ENCODE data around the gene MTHFR. TPM values are rescaled to one million over a fixed set of nuclear protein-coding genes. Genes with fewer than 3 reads are reported as not detected.

Gene MTHFR
- total RNA-seq, 1 experiment from 2014 or later: 18.2 TPM

DNA sequence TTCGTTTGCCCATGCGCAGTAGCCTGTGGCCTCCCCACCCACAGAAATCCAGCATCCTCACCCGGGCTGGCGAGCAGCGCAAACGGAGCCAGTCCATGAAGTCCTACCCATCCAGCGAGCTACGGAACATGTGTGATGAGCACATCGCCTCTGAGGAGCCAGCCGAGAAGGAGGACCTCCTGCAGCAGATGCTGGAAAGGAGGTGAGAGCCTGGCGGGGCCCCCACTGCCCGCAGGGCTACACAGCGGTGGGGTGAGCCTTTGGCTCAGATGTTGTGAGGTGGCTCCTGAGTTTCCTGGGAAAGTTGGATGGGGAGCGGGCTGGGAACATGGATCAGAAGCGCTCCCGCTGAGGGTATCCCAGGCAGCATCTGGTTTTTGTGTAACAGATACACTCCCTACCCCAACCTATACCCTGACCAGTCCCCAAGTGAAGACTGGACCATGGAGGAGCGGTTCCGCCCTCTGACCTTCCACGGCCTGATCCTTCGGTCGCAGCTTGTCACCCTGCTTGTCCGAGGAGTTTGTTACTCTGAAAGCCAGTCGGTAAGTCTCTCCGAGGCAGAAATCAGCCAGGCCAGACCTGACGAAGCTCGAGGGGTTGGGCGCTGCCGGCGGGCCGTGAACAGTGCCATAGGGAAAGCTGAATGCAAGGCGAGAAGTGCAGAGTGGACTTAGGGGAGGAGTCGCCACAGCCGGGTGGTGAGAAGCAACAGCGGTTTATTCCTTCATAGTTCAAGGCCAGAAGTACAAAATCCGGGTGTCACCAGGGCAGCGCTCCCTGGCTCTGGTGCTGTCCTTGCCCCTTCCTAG lies 31.4 kb upstream of the MTHFR start:
- Histone ChIP-seq H3K23me2 (ENCODE audit: insufficient read length, low read depth, low read length, poor library complexity, severe bottlenecking) (no peaks in the 10 kb centered on the region), H2BK20ac (ENCODE audit: low read depth, low read length, poor library complexity, severe bottlenecking) (no peak overlapping the region), H3K9me3 (ENCODE audit: control insufficient read depth, low read depth, low read length) (no peaks in the 10 kb centered on the region), H2AFZ (ENCODE audit: low read length) (no peak overlapping the region), H2BK5ac (ENCODE audit: insufficient read length, low read length) (no peak overlapping the region), H3K27ac (ENCODE audit: insufficient read length, low read depth, low read length) (no peak overlapping the region), H4K20me1 (ENCODE audit: control insufficient read depth, insufficient read depth, insufficient read length) (no peaks in the 10 kb centered on the region), H2BK12ac (ENCODE audit: insufficient read length, low read depth, low read length) (no peak overlapping the region), H4K8ac (replicated peaks; ENCODE audit: insufficient read length, low read depth, low read length) (no peak overlapping the region), H3K79me2 (ENCODE audit: insufficient read depth, low read length) (no peaks in the 10 kb centered on the region), H3K14ac (ENCODE audit: insufficient read depth, low read length) (no peak overlapping the region), H3K23ac (ENCODE audit: insufficient read length, low read depth, low read length) (no peak overlapping the region), H3T11ph (ENCODE audit: low read length) (no peak overlapping the region), H2BK15ac (ENCODE audit: low read depth, low read length) (no peak overlapping the region), H2AK5ac (ENCODE audit: insufficient read length, low read length) (no peak overlapping the region), H3K18ac (ENCODE audit: insufficient read length, low read depth, low read length) (no peak overlapping the region), H3K79me1 (ENCODE audit: insufficient read depth, low read depth, low read length, poor library complexity, severe bottlenecking) (no peaks in the 10 kb centered on the region), H3K56ac (ENCODE audit: insufficient read length, low read depth, low read length) (no peak overlapping the region), H4K91ac (ENCODE audit: insufficient read length, low read depth, low read length) (no peak overlapping the region), H3K27me3 (ENCODE audit: insufficient read depth, low read length) (no peaks in the 10 kb centered on the region), H4K5ac (ENCODE audit: insufficient read length, low read depth, low read length) (no peak overlapping the region), H3K9ac (ENCODE audit: extremely low read depth, insufficient read length, low read length) (no peak overlapping the region), H3K4me2 (ENCODE audit: insufficient read depth, insufficient read length, low read length) (no peak overlapping the region), H3K4ac (ENCODE audit: low read depth, low read length) (no peak overlapping the region), H3K4me1 (ENCODE audit: insufficient read depth, low read length) (no peaks in the 10 kb centered on the region), H2BK120ac (ENCODE audit: low read depth, low read length, poor library complexity, severe bottlenecking) (no peak overlapping the region)
- no CpG with 5 or more reads among the region's 36 CpGs for WGBS (ENCODE audit: extremely low coverage, insufficient read length, low lambda C conversion rate)
- H3K9me3 Mint-ChIP-seq: no peaks in the 10 kb centered on the region
- no peaks in the 10 kb centered on the region for H3K27me3 Mint-ChIP-seq (ENCODE audit: low read depth)
- H3K27ac Mint-ChIP-seq: no peak overlapping the region; a peak in 1 of 7 replicates
- H3K36me3 Mint-ChIP-seq (ENCODE audit: insufficient read depth in 1 of 3, low read depth in 3 of 3): peaks cover 39 to 95% (median 84%) of the 10 kb centered on the region in 3 experiments; a peak in 6 of 7 replicates
- H3K4me1 Mint-ChIP-seq: no peaks in the 10 kb centered on the region
- no peak overlapping the region for H3K4me3 Mint-ChIP-seq
- no peak for DNase-seq
- TF ChIP-seq CTCF (conservative IDR thresholded peaks at IDR 0.05): no peak
